GM20000 (cell line): ENCODE results near the gene CPE.
"Not testable (repeated sequence)": the region's sequence is repeated elsewhere in the genome, so short reads cannot be mapped to it uniquely, and the experiment has no call there.

ENCODE experiments used
- DNase-seq: peaks from one replicate; pipeline ENCODE4 v3.0.0; 2012; ENCODE audit warnings: low spot score
- CTCF ChIP-seq: IDR thresholded peaks from 2 replicates; pipeline ENCODE4 v1.5.1; 2012; ENCODE audit warnings: mild to moderate bottlenecking, control low read depth; ENCODE audit errors: extremely low read depth, missing control alignments

Gene CPE

DNA sequence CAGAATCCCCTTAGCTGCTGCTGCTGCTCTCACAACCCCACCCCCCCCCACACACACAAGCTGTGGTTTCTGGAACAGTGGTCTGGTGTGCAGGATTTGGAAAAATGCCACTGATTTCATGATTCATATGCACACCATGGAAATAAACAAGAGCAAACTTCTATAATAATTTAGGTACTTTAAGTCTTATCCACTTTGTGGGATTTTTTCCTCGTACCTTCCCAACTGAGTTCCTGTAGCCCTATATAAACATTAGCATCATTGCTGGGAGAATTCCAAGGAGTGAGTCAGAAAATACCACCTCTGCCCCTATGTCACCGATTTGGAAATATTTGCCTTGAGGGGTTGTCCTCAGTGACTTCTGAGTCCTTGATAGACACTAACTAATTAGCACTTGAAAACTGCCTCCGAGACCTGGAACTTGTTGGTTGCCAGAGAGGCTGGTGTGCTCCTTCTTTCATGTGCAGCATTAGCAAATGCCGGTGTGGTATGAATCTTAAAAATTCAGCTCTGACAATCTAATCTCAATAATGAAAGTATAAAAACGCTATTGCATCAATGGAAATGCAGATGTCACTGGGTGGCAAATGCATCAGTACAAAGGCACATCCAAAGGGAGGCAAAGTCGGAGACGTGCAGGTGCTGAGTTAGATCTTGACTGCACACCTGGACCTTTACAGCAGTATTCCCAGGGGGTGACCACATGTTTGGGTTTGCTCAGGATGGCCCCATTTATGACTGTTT lies 61.8 kb downstream of the CPE start:
- TF ChIP-seq CTCF = no peak
- DNase-seq = no peak

GRCh38 chr4:165443276-165443675 lies 64.5 kb downstream of the CPE start:
- DNase-seq = no peak
- TF ChIP-seq CTCF = no peak

GRCh38 chr4:165448700-165449099 lies 69.9 kb downstream of the CPE start:
- no peak for TF ChIP-seq CTCF
- DNase-seq = no peak

DNA sequence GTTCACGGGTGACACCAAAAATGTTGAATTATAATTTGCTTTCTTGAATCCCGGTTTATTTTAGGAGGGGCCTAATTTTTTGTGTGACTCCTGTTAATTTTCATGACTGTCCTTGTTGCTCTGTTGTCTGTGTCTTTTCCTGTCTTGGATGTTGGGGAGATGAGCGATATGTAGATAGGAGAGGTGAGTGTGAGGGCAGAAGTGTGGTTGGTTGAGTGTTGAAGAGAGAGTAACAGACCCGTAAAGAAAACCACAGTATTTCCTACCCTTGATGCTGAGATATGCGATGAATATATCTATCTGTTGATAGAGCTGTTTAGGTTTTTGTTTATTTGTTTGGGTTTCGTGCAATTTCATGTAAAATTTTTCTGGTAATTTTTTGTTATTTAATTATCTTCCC lies 70.5 kb downstream of the CPE start:
- DNase-seq = no peak
- TF ChIP-seq CTCF = no peak

DNA sequence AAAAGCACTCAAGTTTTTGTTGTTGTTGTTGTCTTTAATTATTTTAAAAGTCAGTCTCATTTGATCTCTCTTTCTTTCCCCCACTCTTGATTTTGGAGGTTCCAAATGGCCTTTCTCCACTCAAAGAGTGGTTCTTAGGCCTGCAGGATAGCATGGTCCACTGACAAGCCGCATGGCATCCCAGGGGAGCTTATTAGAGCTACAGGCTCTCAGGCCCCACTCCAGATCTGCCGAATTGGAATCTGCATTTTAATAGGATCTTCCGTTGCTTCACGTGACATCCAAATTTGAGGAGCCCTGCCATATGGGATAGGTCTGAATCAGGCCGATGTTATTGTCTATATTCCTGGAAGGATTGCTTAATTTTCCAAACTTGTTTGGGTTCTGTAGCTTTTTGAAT lies 72.1 kb downstream of the CPE start:
- no peak for DNase-seq
- TF ChIP-seq CTCF = no peak

DNA sequence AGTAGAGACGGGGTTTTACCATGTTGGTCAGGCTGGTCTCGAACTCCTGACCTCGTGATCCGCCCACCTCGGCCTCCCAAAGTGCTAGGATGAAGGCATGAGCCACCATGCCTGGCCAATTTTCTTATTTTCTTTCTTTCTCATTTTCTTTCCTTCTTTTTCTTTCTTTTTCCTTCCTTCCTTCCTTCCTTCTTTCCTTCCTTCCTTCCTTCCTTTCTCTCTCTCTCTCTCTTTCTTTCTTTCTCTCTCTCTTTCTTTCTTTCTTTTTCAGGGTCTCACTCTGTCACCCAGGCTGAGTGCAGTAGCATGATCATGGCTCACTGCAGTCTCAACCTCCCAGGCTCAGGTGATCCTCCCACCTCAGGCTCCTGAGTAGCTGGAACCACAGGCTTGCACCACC lies 74.3 kb downstream of the CPE start:
- not testable (repeated sequence) for DNase-seq

DNA sequence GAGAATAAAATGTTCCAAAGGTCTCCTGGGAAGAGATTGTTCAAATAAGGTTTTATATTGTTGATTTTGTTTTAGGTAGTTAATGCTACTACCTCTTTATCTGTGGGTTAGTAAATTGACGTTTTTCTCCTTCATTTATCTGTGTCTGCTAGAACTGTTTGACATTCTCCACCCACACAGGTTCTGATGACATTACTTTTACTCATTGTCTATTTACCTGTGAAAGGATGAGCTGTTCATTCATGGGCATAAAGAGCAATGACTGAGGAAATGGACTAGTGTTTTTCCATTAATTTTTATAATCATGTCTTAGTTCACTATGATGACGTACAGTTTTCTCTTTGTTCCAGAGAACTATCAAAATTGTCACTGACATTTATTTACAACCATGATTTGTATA lies 75.6 kb downstream of the CPE start:
- no peak for TF ChIP-seq CTCF
- DNase-seq = no peak

DNA sequence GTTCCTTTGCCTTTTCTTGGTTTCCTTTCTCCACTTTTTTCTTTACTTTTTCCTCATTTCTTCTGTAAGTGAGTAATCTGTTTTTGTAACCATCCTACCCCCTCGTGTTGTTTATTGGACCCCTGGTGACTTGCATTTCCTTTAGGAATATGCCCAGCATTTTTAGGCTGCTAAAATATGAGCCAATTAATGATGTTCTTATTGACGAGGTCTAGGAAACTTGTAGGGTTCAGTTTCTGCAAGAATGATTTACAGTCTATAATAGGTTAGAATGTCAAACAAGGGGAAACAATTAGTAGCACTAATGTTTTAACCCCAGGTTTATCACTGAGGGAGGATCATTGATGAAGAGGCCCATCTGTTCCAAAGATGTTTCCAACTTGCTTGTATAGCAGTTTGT lies 79.0 kb downstream of the CPE start:
- no peak for DNase-seq
- TF ChIP-seq CTCF = no peak
